ENCODE measurements around the gene DTNB.

DNA sequence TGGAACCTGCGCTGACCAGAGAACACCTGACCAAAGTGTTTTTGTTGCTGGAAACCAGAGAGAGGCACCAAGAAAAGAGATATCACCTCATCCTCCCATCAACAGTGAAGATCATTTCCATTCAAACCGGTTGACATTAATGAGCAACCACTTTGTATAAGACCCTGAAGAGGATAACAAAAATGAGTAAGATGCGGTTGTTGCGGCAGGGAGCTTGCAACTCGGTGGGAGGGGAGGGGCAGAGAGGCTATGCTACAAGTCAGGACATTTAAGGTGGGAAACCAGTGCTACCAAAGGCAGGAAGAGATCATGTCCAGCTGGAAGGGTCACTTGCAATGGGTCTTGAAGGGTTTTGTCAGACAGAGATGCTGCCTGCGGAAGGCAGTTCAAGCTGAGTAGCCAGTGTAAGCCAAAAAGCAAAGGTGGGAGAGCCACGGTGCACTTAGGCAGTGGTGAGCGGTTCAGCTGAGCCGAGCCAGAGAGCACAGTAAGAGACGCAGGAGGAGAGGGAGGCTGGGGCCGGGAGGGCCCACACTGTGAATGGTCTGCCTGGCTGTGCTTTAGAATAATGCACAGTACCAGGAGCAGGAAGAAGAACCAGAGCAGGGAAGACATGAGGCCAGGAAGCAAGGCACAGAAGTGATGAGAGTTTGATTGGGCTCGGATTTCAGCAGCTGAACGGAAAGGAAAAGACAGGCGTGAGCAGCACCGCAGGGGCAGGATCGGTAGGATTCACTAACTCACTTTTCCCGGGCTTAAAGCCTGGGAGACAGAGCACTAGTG is 24.4 kb upstream of the DTNB start:
- TF ChIP-seq, protein P1, sequence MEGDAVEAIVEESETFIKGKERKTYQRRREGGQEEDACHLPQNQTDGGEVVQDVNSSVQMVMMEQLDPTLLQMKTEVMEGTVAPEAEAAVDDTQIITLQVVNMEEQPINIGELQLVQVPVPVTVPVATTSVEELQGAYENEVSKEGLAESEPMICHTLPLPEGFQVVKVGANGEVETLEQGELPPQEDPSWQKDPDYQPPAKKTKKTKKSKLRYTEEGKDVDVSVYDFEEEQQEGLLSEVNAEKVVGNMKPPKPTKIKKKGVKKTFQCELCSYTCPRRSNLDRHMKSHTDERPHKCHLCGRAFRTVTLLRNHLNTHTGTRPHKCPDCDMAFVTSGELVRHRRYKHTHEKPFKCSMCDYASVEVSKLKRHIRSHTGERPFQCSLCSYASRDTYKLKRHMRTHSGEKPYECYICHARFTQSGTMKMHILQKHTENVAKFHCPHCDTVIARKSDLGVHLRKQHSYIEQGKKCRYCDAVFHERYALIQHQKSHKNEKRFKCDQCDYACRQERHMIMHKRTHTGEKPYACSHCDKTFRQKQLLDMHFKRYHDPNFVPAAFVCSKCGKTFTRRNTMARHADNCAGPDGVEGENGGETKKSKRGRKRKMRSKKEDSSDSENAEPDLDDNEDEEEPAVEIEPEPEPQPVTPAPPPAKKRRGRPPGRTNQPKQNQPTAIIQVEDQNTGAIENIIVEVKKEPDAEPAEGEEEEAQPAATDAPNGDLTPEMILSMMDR (IDR thresholded peaks at IDR 0.05), result no peak
- TF ChIP-seq POLR2AphosphoS5 (IDR thresholded peaks at IDR 0.05; ENCODE audit: insufficient read depth in 1 of 2, low read depth in 1 of 2) (no peak), POLR2A (IDR thresholded peaks at IDR 0.05) (no peak)

All from vagina (tissue), 2 donors.